K562 (cell line): ENCODE data around the gene ATP5MG.

Source experiments
- CTCF ChIP-seq, 3 experiments: IDR thresholded peaks in 2 of 3; conservative IDR thresholded peaks in 1 of 3; 2 replicates each; pipeline ENCODE4 v1.5.1; 2011 to 2012; ENCODE audit warnings: low read length in 3 of 3, mild to moderate bottlenecking in 3 of 3, control low read depth in 2 of 3, improper control_type of control experiment in 1 of 3, inconsistent platforms in 1 of 3, low read depth in 1 of 3, mixed read lengths in 1 of 3, moderate library complexity in 1 of 3; ENCODE audit not compliant: insufficient read depth in 2 of 3
- EZH2 ChIP-seq: IDR thresholded peaks from 2 replicates; pipeline ENCODE4 v1.6.1; 2012; ENCODE audit warnings: low read depth, mild to moderate bottlenecking, inconsistent platforms, low read length, borderline replicate concordance
- KAT8 ChIP-seq: fragments of 450-650 bp; IDR thresholded peaks from 2 replicates; pipeline ENCODE4 v1.6.1; 2016; ENCODE audit warnings: low read depth, mild to moderate bottlenecking
- NFYB ChIP-seq: IDR thresholded peaks from 2 replicates; pipeline ENCODE4 v1.6.1; 2011; ENCODE audit warnings: mild to moderate bottlenecking, moderate library complexity; ENCODE audit not compliant: insufficient read length; ENCODE audit errors: extremely low read depth
- POLR2AphosphoS5 ChIP-seq: IDR thresholded peaks from 2 replicates; pipeline ENCODE4 v1.6.1; 2011; ENCODE audit warnings: mild to moderate bottlenecking, low read depth, low read length, moderate library complexity; ENCODE audit not compliant: control insufficient read depth, insufficient read depth
- ZSCAN29 ChIP-seq: fragments of 450-650 bp; IDR thresholded peaks from 2 replicates; pipeline ENCODE4 v1.6.1; 2017
- TF ChIP-seq, protein P1 (sequence below): fragments of 250-450 bp; sonication (Bioruptor Pico); IDR thresholded peaks from 2 replicates; pipeline ENCODE4 v1.5.0; 2021

DNA sequence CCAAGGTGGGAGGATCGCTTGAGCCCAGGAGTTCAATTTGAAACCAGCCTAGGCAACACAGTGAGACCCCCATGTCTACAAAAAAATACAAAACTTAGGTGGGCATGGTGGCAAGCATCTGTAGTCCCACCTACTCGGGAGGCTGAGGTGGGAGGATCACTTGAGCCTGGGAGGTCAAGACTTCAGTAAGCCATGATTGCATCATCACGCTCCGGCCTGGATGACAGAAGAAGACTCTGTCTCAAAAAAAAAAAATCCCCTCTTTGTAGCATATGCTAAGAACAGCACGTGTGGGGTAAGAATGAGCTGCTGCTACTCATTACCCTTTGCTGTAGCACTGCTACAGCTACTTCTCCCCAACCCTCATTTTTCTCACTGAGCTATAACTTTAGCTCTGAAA lies 27.5 kb upstream of the ATP5MG start:
- TF ChIP-seq EZH2 (no peak), CTCF (IDR thresholded peaks at IDR 0.05 in 2 of 3, conservative IDR thresholded peaks at IDR 0.05 in 1 of 3; ENCODE audit: insufficient read depth in 2 of 3, low read depth in 1 of 3, low read length in 3 of 3) (no peak), KAT8 (no peak), ZSCAN29 (no peak), POLR2AphosphoS5 (no peak), NFYB (no peak)
- TF ChIP-seq, protein P1, sequence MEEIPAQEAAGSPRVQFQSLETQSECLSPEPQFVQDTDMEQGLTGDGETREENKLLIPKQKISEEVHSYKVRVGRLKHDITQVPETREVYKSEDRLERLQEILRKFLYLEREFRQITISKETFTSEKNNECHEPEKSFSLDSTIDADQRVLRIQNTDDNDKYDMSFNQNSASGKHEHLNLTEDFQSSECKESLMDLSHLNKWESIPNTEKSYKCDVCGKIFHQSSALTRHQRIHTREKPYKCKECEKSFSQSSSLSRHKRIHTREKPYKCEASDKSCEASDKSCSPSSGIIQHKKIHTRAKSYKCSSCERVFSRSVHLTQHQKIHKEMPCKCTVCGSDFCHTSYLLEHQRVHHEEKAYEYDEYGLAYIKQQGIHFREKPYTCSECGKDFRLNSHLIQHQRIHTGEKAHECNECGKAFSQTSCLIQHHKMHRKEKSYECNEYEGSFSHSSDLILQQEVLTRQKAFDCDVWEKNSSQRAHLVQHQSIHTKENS: no peak
